Neural progenitor cell (in vitro differentiated cells): ENCODE results near the gene PRKAG2. TPM values are rescaled to one million over a fixed set of nuclear protein-coding genes. Genes with fewer than 3 reads are reported as not detected.

Source experiments
- DNase-seq: peaks from one replicate; pipeline ENCODE4 v3.0.0-alpha.2; 2016; ENCODE audit warnings: low spot score
- H2AFZ ChIP-seq: fragments of 200-600 bp; sonication (generic); replicated peaks from 2 replicates; pipeline ENCODE4 v1.6.1; 2016; ENCODE audit warnings: antibody characterized with exemption
- H3F3A ChIP-seq: fragments of 200-600 bp; sonication (generic); 2 replicates; pipeline ENCODE4 v1.6.1; 2016; ENCODE audit warnings: antibody characterized with exemption, low read depth
- H3K27ac ChIP-seq: fragments of 200-600 bp; sonication (generic); 2 replicates; pipeline ENCODE4 v1.5.1; 2016; ENCODE audit warnings: mild to moderate bottlenecking
- H3K27me3 ChIP-seq: fragments of 200-600 bp; sonication (generic); 2 replicates; pipeline ENCODE4 v1.6.1; 2016; ENCODE audit warnings: mild to moderate bottlenecking, moderate library complexity
- H3K36me3 ChIP-seq: fragments of 200-600 bp; sonication (generic); 2 replicates; pipeline ENCODE4 v1.5.1; 2016
- H3K4me1 ChIP-seq: fragments of 200-600 bp; sonication (generic); 2 replicates; pipeline ENCODE4 v1.6.1; 2016; ENCODE audit warnings: mixed run types
- H3K4me2 ChIP-seq: fragments of 200-600 bp; sonication (generic); 2 replicates; pipeline ENCODE4 v1.6.1; 2016
- H3K4me3 ChIP-seq: fragments of 200-600 bp; sonication (generic); 2 replicates; pipeline ENCODE4 v1.5.1; 2016
- H3K79me2 ChIP-seq: fragments of 200-600 bp; sonication (generic); 2 replicates; pipeline ENCODE4 v1.6.1; 2016; ENCODE audit warnings: low read depth
- H3K9ac ChIP-seq: fragments of 200-600 bp; sonication (generic); 2 replicates; pipeline ENCODE4 v1.6.1; 2016
- H3K9me3 ChIP-seq: fragments of 200-600 bp; sonication (generic); 2 replicates; pipeline ENCODE4 v1.5.1; 2016; ENCODE audit warnings: low read depth
- H4K20me1 ChIP-seq: fragments of 200-600 bp; sonication (generic); 2 replicates; pipeline ENCODE4 v1.6.1; 2016; ENCODE audit warnings: low read depth
- H3K27ac Mint-ChIP-seq: 3 replicates; pipeline ENCODE4 v1.8.0; 2021; ENCODE audit warnings: mixed read lengths
- H3K27me3 Mint-ChIP-seq: 2 replicates; pipeline ENCODE4 v1.8.0; 2022; ENCODE audit warnings: low read depth, mild to moderate bottlenecking, inconsistent platforms, moderate library complexity, mixed read lengths; ENCODE audit not compliant: insufficient read depth
- H3K36me3 Mint-ChIP-seq: 3 replicates; pipeline ENCODE4 v1.8.0; 2021; ENCODE audit warnings: mixed read lengths
- H3K4me1 Mint-ChIP-seq: 3 replicates; pipeline ENCODE4 v1.8.0; 2021; ENCODE audit warnings: mixed read lengths
- H3K4me3 Mint-ChIP-seq: 3 replicates; pipeline ENCODE4 v1.8.0; 2021; ENCODE audit warnings: mild to moderate bottlenecking, moderate library complexity, mixed read lengths
- H3K9me3 Mint-ChIP-seq: 3 replicates; pipeline ENCODE4 v1.8.0; 2020; ENCODE audit warnings: mixed read lengths
- EZH2 ChIP-seq: fragments of 200-600 bp; sonication (generic); IDR thresholded peaks from 2 replicates; pipeline ENCODE4 v1.6.1; 2017; ENCODE audit warnings: antibody characterized with exemption, mild to moderate bottlenecking, moderate library complexity
- EZH2phosphoT487 ChIP-seq: fragments of 200-600 bp; sonication (generic); IDR thresholded peaks from 2 replicates; pipeline ENCODE4 v1.6.1; 2017; ENCODE audit warnings: antibody characterized with exemption
- total RNA-seq: library from RNA; depleted of rRNA; stranded (reverse); fragments of >200 nt; gene quantifications from 2 replicates; pipeline ENCODE4 v1.2.3, GENCODE V29; 2015; ENCODE audit warnings: low replicate concordance
- TF ChIP-seq, protein P1 (sequence below): fragments of 200-600 bp; sonication (generic); IDR thresholded peaks from 2 replicates; pipeline ENCODE4 v1.5.1; 2017; ENCODE audit warnings: antibody characterized with exemption, mild to moderate bottlenecking

The PRKAG2 gene
- total RNA-seq, 1 donor from 2014 or later, result 11.4 TPM

DNA sequence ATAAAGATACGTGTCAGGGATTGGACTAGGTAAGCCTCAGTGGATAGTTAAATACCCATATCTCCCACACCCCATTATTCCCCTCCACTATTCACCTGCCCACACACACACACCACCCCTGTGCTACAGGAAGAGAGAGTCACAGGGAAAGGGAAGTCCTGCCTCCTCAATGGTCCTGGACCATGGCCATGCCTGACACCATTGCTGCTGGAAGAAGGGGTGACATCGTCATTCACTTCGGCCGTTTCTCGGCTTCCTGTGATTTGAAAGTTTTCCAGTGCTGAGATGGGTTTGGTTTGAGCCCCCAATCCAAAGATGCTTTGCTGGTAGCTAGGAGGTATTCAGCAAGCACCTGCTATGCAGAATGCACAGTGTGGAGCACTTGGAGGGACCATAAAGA is 18.5 kb downstream of the PRKAG2 start:
- H3K4me2 ChIP-seq, result no peak overlapping the region
- no peaks in the 10 kb centered on the region for H3K9me3 Mint-ChIP-seq
- no peak overlapping the region for H3K27ac Mint-ChIP-seq
- no peak overlapping the region for H3K27ac ChIP-seq
- no peaks in the 10 kb centered on the region for H3K27me3 ChIP-seq
- H3K79me2 ChIP-seq, result no peaks in the 10 kb centered on the region
- peaks cover 9% of the 10 kb centered on the region for H3K27me3 Mint-ChIP-seq
- H3K9me3 ChIP-seq, result no peaks in the 10 kb centered on the region
- no peak for DNase-seq
- H3F3A ChIP-seq, result no peaks in the 10 kb centered on the region
- no peak overlapping the region for H3K4me3 Mint-ChIP-seq
- peaks cover 3% of the 10 kb centered on the region for H3K4me1 Mint-ChIP-seq
- no peaks in the 10 kb centered on the region for H4K20me1 ChIP-seq
- no peak for TF ChIP-seq EZH2
- TF ChIP-seq EZH2phosphoT487, result no peak
- TF ChIP-seq, protein P1, sequence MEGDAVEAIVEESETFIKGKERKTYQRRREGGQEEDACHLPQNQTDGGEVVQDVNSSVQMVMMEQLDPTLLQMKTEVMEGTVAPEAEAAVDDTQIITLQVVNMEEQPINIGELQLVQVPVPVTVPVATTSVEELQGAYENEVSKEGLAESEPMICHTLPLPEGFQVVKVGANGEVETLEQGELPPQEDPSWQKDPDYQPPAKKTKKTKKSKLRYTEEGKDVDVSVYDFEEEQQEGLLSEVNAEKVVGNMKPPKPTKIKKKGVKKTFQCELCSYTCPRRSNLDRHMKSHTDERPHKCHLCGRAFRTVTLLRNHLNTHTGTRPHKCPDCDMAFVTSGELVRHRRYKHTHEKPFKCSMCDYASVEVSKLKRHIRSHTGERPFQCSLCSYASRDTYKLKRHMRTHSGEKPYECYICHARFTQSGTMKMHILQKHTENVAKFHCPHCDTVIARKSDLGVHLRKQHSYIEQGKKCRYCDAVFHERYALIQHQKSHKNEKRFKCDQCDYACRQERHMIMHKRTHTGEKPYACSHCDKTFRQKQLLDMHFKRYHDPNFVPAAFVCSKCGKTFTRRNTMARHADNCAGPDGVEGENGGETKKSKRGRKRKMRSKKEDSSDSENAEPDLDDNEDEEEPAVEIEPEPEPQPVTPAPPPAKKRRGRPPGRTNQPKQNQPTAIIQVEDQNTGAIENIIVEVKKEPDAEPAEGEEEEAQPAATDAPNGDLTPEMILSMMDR, result no peak
- no peak overlapping the region for H3K4me3 ChIP-seq
- H3K36me3 ChIP-seq, result no peaks in the 10 kb centered on the region
- no peaks in the 10 kb centered on the region for H3K4me1 ChIP-seq
- no peaks in the 10 kb centered on the region for H3K36me3 Mint-ChIP-seq
- H3K9ac ChIP-seq, result no peak overlapping the region
- no peak overlapping the region for H2AFZ ChIP-seq

- H3K27me3 Mint-ChIP-seq, result peaks cover 9% of the 10 kb centered on the region
- H3K27ac Mint-ChIP-seq, result no peak overlapping the region
- no peaks in the 10 kb centered on the region for H3K4me1 ChIP-seq
- H3K4me3 ChIP-seq, result no peak overlapping the region
- no peak overlapping the region for H2AFZ ChIP-seq
- H3K9me3 ChIP-seq, result no peaks in the 10 kb centered on the region
- TF ChIP-seq EZH2phosphoT487 (no peak), EZH2 (no peak)
- TF ChIP-seq, protein P1, result no peak
- H4K20me1 ChIP-seq, result no peaks in the 10 kb centered on the region
- H3K9me3 Mint-ChIP-seq, result no peaks in the 10 kb centered on the region
- no peak overlapping the region for H3K4me3 Mint-ChIP-seq
- H3F3A ChIP-seq, result no peaks in the 10 kb centered on the region
- H3K36me3 ChIP-seq, result no peaks in the 10 kb centered on the region
- H3K4me1 Mint-ChIP-seq, result peaks cover 3% of the 10 kb centered on the region
- no peaks in the 10 kb centered on the region for H3K79me2 ChIP-seq
- no peak overlapping the region for H3K4me2 ChIP-seq
- DNase-seq, result no peak
- H3K36me3 Mint-ChIP-seq, result no peaks in the 10 kb centered on the region
- no peak overlapping the region for H3K9ac ChIP-seq
- H3K27me3 ChIP-seq, result no peaks in the 10 kb centered on the region
- no peak overlapping the region for H3K27ac ChIP-seq
Observed at GRCh38 chr7:151857866-151858450, 19.0 kb downstream of the PRKAG2 start.

DNA sequence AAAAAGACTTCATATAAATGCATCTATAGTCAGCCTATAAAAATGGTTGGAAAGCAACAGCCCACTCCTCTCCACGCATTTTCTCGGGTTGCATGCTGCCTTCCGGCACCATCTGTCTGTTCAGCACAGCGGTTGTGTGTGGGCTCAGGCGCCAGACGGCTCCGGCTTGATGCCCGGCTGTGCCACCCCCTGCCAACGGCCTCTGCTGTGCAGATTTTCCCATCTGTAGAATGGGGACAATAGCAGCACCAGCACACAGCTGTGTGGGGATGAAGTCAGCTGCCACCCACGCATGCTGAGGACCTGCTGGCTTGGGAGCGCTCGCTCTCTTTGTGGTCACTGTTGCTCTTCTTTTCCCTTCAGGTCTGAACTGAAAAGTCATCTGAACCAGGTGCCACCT is 19.5 kb downstream of the PRKAG2 start:
- TF ChIP-seq, protein P1, result no peak
- TF ChIP-seq EZH2, result no peak
- no peak for TF ChIP-seq EZH2phosphoT487
- Histone ChIP-seq H3K4me3 (no peak overlapping the region), H3K36me3 (no peaks in the 10 kb centered on the region), H3K4me1 (no peaks in the 10 kb centered on the region), H3K27ac (no peak overlapping the region), H3K27me3 (no peaks in the 10 kb centered on the region), H4K20me1 (no peaks in the 10 kb centered on the region), H2AFZ (no peak overlapping the region), H3K9me3 (no peaks in the 10 kb centered on the region), H3K4me2 (no peak overlapping the region), H3K9ac (no peak overlapping the region), H3K79me2 (no peaks in the 10 kb centered on the region), H3F3A (no peaks in the 10 kb centered on the region)
- no peak overlapping the region for H3K27ac Mint-ChIP-seq
- H3K27me3 Mint-ChIP-seq, result peaks cover 11% of the 10 kb centered on the region
- H3K9me3 Mint-ChIP-seq, result no peaks in the 10 kb centered on the region
- DNase-seq, result no peak
- H3K36me3 Mint-ChIP-seq, result no peaks in the 10 kb centered on the region
- H3K4me1 Mint-ChIP-seq, result peaks cover 3% of the 10 kb centered on the region
- H3K4me3 Mint-ChIP-seq, result no peak overlapping the region
